ENCODE results near the gene FGF2. TPM values are rescaled to one million over a fixed set of nuclear protein-coding genes. Genes with fewer than 3 reads are reported as not detected.

Gene FGF2
- polyA plus RNA-seq, 4 donors = 8.2 to 10.7 (median 9.7) TPM

GRCh38 chr4:122882857-122883735, 56.5 kb downstream of the FGF2 start:
- DNase-seq (ENCODE audit: low read depth in 4 of 4, low spot score in 3 of 4) = no peak

GRCh38 chr4:122884499-122884898, 57.9 kb downstream of the FGF2 start:
- DNase-seq (ENCODE audit: low read depth in 4 of 4, low spot score in 3 of 4) = no peak

GRCh38 chr4:122889726-122890125, 63.1 kb downstream of the FGF2 start:
- DNase-seq (ENCODE audit: low read depth in 4 of 4, low spot score in 3 of 4) = no peak

- DNase-seq (ENCODE audit: low read depth in 4 of 4, low spot score in 3 of 4) = no peak
These were observed 63.6 kb downstream of the FGF2 start for GRCh38 chr4:122890147-122890795.

GRCh38 chr4:122894827-122895226, 68.2 kb downstream of the FGF2 start:
- DNase-seq (ENCODE audit: low read depth in 4 of 4, low spot score in 3 of 4) = no peak

- no peak for DNase-seq (ENCODE audit: low read depth in 4 of 4, low spot score in 3 of 4)
These were observed 68.8 kb downstream of the FGF2 start for GRCh38 chr4:122895336-122895995.

- no peak for DNase-seq (ENCODE audit: low read depth in 4 of 4, low spot score in 3 of 4)
These were observed 69.6 kb downstream of the FGF2 start for GRCh38 chr4:122896270-122896669.

GRCh38 chr4:122898370-122899150, 71.9 kb downstream of the FGF2 start:
- no peak for DNase-seq (ENCODE audit: low read depth in 4 of 4, low spot score in 3 of 4)

GRCh38 chr4:122899682-122900081, 73.1 kb downstream of the FGF2 start:
- no peak for DNase-seq (ENCODE audit: low read depth in 4 of 4, low spot score in 3 of 4)

GRCh38 chr4:122900314-122900713, 73.7 kb downstream of the FGF2 start:
- no peak for DNase-seq (ENCODE audit: low read depth in 4 of 4, low spot score in 3 of 4)

GRCh38 chr4:122901247-122902010, 74.8 kb downstream of the FGF2 start:
- no peak for DNase-seq (ENCODE audit: low read depth in 4 of 4, low spot score in 3 of 4)

GRCh38 chr4:122903766-122904288, 77.2 kb downstream of the FGF2 start:
- no peak for DNase-seq (ENCODE audit: low read depth in 4 of 4, low spot score in 3 of 4)

GRCh38 chr4:122906859-122907305, 80.3 kb downstream of the FGF2 start:
- no peak for DNase-seq (ENCODE audit: low read depth in 4 of 4, low spot score in 3 of 4)

GRCh38 chr4:122908223-122908622, 81.6 kb downstream of the FGF2 start:
- DNase-seq (ENCODE audit: low read depth in 4 of 4, low spot score in 3 of 4) = no peak

- no peak for DNase-seq (ENCODE audit: low read depth in 4 of 4, low spot score in 3 of 4)
These were observed 83.1 kb downstream of the FGF2 start for GRCh38 chr4:122909683-122910082.

- no peak for DNase-seq (ENCODE audit: low read depth in 4 of 4, low spot score in 3 of 4)
These were observed 85.0 kb downstream of the FGF2 start for GRCh38 chr4:122911588-122911987.

- DNase-seq (ENCODE audit: low read depth in 4 of 4, low spot score in 3 of 4) = no peak
These were observed 86.4 kb downstream of the FGF2 start for GRCh38 chr4:122912810-122913575.

GRCh38 chr4:122914292-122914904, 87.8 kb downstream of the FGF2 start:
- peak in 2 of 4 donors; percentile 10 to 22 for DNase-seq (ENCODE audit: low read depth in 4 of 4, low spot score in 3 of 4)
